ENCODE results near the gene NTM.

The NTM gene

DNA sequence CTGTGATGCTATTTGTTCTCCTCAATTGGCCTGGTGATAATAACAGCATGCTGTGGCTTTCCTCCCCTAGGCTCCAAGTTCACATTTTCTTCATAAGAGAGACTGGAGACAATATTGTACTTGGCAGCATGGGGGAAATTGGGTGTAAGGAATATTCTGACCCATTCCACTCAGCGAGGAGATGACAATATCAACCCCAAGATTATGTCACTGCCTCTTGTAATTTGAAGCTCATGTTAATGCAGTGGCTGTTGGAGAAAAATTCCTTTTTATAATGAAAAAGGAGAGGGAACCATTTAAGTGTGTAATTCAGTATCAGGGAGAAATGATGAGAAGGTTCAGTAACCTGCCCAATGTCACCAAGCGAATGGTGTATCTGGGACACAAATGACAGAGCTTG lies 665.8 kb downstream of the NTM start:
- in situ Hi-C loops (cut with HindIII; ENCODE audit: low sequenced_read_pairs), result no loop called here
- DNase-seq (ENCODE audit: low read depth, low spot score), result no peak
- no peak for TF ChIP-seq CTCF (IDR thresholded peaks at IDR 0.05; ENCODE audit: low read depth, low read length)
- no peak overlapping the region for H3K4me3 ChIP-seq (ENCODE audit: low read depth, low read length)

DNA sequence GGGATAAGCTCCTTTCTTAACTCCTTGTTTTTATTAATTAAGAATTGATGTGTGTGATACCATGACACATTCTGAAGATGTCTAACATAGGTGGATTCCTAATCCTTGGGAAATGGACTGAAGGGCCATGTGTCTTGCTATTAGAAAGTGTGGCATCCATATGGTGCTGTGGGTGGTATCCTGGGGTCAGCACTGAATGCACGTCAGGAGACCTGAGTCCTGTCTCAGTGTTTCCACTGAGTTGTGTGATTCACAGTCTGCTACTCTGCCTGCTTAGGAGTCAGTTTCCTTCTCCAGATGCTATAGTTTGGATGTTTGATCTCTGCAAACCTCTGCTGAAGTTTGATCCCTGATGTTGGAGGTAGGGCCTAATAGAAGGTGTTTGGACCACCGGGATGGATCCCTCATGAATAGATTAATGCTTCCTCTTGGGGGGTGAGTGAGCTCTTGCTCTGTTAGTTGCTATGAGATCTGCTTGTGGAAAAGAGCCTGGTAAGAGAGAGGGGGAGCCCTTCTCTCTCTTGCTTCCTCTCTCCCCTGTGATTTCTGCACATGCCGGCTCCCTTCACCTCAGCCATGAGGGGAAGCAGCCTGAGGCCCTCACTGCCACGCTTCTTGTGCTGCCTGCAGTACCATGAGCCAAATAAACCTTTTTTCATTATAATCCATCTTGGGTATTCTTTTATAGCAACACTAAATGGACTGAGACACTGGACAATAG lies 666.5 kb downstream of the NTM start:
- no peak overlapping the region for H3K4me3 ChIP-seq (ENCODE audit: low read depth, low read length)
- no peak for DNase-seq (ENCODE audit: low read depth, low spot score)
- in situ Hi-C loops (cut with HindIII; ENCODE audit: low sequenced_read_pairs), result no loop called here
- TF ChIP-seq CTCF (IDR thresholded peaks at IDR 0.05; ENCODE audit: low read depth, low read length), result no peak

GRCh38 chr11:132037467-132037862 lies 667.0 kb downstream of the NTM start:
- DNase-seq (ENCODE audit: low read depth, low spot score), result no peak
- no peak overlapping the region for H3K4me3 ChIP-seq (ENCODE audit: low read depth, low read length)
- TF ChIP-seq CTCF (IDR thresholded peaks at IDR 0.05; ENCODE audit: low read depth, low read length), result no peak
- in situ Hi-C loops (cut with HindIII; ENCODE audit: low sequenced_read_pairs), result no loop called here

DNA sequence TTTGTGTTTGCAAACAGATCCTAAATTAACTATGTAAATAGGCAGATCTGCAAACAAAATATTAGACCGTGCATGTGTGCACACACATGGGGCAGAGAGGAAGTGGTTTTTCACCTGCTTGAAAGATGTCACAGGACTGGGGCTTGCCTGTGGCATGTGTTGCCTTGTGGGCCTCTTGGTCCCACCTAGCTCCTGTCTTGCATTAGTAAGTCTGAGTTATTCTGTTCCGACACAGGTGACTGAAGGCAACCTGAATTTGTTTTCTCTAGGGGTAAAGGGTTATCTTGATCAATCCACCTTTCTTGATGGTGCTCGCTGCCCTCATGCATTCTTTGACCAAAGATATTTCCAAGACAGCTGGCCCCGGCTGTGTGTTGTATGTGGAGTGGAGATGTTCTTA lies 667.5 kb downstream of the NTM start:
- H3K4me3 ChIP-seq (ENCODE audit: low read depth, low read length), result no peak overlapping the region
- no peak for TF ChIP-seq CTCF (IDR thresholded peaks at IDR 0.05; ENCODE audit: low read depth, low read length)
- in situ Hi-C loops (cut with HindIII; ENCODE audit: low sequenced_read_pairs), result no loop called here
- DNase-seq (ENCODE audit: low read depth, low spot score), result no peak

DNA sequence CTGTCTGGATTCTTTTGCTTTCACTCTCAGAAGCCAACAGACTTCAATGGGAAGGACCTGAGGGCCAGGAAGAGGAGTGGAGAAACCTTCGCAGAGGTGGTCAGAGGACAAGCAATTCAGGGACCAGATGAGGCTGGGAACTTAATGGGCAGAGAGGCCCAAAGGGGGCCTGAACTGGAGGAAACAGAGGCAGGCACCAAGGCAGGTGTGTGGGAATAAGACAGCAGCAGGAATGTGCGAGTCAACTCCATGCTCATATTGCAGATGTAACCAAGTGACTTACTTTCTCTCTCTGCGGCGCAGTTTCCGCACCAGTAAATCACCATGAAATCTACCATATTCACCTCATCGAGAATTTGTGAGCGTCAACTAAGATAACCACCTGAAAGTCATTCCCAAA lies 669.1 kb downstream of the NTM start:
- in situ Hi-C loops (cut with HindIII; ENCODE audit: low sequenced_read_pairs), result no loop called here
- TF ChIP-seq CTCF (IDR thresholded peaks at IDR 0.05; ENCODE audit: low read depth, low read length), result no peak
- H3K4me3 ChIP-seq (ENCODE audit: low read depth, low read length), result no peak overlapping the region
- no peak for DNase-seq (ENCODE audit: low read depth, low spot score)

GRCh38 chr11:132042296-132042695 lies 671.9 kb downstream of the NTM start:
- no peak for DNase-seq (ENCODE audit: low read depth, low spot score)
- no peak for TF ChIP-seq CTCF (IDR thresholded peaks at IDR 0.05; ENCODE audit: low read depth, low read length)
- in situ Hi-C loops (cut with HindIII; ENCODE audit: low sequenced_read_pairs), result no loop called here
- H3K4me3 ChIP-seq (ENCODE audit: low read depth, low read length), result no peak overlapping the region

Data from astrocyte of the spinal cord (primary cell).